Activated T-cell treated with anti-CD3 and anti-CD28 coated beads for 48 hours (primary cell): ENCODE measurements around the gene HERPUD1.
"Not testable (repeated sequence)": the region's sequence is repeated elsewhere in the genome, so short reads cannot be mapped to it uniquely, and the experiment has no call there.

Experiments used
- DNase-seq: peaks from one replicate; pipeline ENCODE4 v3.0.0-alpha.2; 2020; ENCODE audit warnings: low read depth

The HERPUD1 gene

DNA sequence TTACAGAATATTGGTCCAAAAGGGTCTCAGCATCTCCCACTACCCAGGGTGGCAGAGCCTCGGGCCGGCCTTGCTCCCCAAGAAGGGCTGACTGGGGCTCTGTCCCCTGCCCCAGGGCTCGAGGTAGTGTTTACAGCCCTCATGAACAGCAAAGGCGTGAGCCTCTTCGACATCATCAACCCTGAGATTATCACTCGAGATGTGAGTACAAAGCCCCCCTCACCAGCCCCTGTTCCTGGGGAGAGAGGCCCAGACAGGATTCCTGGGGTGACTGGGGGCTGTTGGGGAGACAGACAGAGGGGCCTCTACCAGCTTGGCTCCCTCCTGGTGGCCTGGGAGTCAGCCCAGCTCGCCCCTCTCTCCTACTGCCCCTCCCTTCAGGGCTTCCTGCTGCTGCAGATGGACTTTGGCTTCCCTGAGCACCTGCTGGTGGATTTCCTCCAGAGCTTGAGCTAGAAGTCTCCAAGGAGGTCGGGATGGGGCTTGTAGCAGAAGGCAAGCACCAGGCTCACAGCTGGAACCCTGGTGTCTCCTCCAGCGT is 51.3 kb downstream of the HERPUD1 start:
- no peak for DNase-seq

DNA sequence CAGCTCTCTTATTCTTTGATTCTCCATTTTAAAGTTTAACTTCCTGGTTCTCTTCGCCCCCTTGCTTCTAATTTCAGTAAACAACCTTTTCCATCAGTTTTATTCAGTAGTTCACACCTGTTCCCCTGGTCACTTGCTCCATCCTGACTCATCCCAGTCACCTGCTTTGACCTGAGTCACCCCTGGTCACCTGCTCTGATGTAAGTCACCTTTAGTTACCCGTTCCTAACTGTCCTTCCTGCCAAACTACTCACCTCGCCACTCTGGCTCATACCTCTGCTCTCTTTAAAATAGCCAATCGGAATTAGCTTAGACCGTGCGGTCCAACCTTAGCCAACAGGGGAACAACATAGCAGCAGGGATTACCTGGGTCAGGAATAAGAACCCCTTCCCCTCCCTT is 52.7 kb downstream of the HERPUD1 start:
- no peak for DNase-seq

DNA sequence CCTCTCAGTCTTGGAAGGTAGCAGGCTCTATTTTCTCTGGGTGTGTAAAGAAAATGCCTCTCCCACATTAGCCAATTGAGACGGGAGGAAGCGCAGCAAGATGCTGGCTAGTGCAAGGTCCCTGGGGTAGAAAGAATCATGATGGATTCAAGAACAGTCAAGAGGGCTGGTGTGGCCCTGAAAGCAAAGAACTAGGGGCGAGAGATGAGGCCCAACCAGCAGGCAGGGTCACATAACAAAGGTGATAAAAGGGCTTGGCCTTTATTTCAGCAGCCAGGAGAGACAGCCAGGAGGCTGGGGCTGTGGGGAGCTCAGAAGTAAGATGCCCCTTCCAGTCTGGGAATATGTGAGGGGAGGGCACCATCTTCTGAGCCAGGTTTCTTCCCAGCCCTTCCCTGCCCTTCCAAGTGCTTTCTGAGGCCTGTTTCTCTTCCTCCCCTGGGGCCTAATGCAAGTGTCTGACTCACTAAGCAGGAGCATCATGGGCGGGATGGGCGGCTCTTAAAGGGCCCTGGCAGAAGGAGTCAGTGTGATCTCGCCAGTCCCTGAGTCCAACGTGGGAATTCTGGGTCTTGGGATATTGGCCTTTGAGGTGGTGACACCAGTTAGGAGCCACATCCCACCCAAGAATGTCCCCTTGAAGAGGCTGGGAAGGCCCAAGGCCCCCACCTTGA is 53.5 kb downstream of the HERPUD1 start:
- DNase-seq = no peak

DNA sequence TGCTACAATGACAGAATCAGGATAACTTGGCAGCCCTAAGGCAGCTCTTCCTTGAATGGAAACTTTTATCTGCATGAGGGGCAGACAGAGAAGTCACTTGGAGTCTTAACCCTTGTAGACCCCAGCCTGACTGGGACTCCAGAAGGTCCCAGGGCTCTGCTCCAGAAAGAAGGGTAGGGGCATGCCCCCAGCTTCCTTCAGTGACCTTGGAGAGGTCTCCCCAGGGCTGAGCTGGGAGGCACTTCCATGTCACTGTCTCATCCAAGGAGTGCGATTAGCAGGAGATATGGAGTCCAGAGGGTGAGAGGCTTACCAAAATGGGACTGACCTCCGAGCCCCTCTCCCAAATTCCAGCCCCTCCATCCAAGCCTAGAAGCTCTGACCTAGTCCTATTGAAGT is 54.0 kb downstream of the HERPUD1 start:
- DNase-seq = no peak

DNA sequence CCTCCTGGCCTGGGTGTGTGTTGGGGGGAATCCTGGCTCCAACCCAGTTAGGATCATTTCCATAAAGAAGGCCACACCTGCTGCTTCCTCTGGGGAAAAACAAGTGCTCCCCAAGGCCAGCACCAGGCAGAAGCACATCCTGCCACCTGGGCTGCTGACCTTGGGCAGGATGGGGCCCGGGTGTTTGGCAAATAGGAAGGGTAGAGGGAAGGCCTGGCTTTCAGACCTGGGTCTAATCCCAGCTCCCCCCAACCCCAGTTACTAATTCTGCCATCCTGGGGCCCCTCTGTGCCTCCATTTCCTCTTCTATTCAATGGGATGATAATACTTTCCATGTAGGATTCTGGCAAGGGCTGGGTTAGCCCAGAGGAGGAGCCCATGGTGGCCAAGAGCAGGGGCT is 54.4 kb downstream of the HERPUD1 start:
- no peak for DNase-seq

DNA sequence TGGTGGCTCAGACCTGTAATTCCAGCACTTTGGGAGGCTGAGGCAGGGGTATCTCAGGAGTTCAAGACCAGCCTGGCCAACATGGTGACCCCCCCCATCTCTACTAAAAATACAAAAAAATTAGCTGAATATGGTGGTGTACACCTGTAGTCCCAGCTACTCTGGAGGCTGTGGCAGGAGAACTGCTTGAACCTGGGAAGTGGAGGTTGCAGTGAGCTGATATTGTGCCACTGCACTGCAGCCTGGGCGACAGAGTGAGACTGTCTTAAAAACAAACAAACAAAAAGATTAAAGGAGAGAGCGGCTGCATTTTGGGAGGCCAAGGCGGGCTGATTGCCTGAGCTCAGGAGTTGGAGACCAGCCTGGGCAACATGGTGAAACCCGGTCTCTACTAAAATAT is 55.0 kb downstream of the HERPUD1 start:
- not testable (repeated sequence) for DNase-seq

DNA sequence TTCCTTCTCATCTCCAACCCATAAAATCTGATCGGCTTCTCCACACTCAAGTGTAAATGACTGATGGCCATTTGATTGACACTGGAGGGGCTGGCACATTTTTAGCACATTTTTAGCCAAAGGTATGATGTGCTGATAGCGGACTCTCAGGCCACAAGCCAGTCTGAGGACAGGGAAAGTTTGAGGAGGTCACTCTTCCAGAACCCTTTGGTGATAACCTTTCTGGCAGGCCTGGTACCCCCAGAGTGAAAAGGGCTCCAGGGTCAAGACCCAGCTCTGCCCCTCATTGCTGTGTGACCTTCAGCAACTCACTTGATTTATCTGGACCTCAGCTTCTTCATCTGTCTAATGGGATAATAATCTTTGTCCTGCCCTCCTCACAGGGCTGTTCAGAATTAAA is 55.8 kb downstream of the HERPUD1 start:
- DNase-seq = no peak

DNA sequence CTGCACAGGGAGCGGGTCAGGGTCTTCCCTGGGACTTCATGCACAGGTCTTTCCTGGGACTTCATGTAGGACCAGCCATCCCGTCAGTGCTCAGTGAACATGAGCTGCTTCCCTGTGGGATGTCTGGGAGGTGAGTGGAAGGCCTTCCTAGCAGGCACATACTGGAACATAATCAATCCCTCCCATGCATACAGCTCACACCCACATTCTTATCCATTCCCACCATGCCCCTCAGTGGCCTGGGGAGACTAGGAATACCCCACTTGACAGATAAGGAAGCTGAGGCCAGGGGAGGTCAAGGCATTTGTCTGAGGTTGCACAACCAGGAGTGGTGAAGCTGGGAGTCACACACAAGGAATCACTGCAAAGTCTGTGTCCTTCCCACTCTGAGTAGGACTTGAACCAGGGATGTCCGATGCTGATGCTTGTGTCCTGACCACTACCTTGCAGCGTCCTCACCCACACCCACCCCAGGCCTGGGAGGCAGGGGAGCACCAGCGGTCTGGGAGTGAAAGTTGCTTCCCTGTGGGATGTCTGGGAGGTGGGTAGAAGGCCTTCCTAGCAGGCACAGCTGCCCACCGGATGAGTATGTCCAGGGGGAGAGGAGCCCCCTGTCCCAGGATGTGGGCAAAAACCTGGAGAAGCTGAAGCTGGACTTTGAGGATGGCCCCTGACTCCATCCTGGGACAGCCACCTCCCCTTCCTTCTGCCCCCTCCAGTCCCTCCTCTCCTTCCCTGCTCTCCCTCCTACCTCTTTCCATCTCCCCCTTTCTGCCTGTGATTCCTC is 56.4 kb downstream of the HERPUD1 start:
- no peak for DNase-seq

DNA sequence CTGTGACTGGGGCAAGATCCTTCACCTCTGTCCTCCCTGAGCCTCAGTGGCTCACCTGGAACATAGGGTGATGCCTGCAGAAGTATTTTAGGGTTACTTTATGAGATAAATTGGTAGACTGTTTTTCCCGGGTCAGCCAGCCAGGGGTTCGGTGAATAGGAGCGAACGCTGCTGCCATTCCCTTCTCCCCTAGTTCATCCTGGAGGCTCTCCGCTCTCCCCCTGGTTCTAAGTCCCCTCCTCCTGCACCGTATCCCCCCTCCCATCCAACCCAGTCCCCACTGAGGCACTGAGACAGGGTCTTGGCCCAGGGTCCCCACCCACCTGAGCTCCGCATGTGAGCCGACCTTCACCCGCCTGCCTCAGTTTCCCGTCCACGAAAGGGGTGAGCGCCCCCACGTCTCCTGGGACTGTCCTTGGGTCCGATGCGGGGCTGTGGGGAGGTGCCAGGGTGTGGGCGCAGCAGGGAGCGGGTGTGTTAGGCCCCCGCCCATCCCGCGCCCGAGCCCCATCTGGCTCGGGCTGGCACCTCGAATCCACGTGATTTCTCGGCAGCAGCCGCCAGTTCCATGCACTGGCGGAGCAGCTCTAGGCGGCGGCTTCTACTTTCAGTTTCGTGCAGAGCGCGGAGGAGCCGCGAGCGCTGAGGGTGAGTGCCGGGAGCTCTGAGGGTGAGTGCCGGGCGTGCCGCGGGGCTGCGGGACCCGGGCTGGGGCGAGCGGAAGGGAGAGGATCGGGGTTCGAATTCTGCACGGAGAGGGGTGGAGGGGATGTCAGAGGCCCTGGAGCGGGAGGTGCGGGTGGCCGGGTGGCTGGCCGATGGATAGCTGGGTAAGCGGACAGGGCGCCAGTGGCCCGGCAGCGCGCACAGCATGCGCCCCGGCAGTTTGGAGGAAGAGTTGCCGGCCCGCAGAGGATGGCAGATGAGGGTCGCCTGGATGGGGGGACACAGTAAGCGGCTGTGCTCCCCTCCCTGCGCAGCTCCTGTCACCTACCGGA is 57.3 kb downstream of the HERPUD1 start, which contains the start of gene NLRC5:
NLRC5 (plus strand) TSS at position 610 of the 998 bp plus-strand sequence. CDS start 31,156 bp downstream, outside the sequence.
- peak; percentile 89 for DNase-seq

DNA sequence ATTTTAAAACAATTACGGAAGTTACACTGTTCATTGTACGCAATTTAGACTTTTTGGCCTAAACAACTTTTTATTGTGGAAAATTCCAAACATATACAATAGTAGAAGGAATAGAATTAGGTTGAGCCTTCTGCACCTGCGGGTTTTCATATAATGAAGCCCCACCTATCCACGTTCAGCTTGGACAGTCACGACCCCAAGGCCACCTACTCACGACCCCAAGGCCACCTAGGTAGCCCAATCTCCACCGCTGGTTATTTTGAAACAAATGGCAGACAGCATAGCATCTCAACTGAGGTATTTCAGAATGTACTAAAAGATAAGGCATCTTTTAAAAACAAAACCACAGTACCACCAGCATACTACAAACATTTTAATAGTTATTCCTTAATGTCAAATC is 58.0 kb downstream of the HERPUD1 start:
- no peak for DNase-seq

DNA sequence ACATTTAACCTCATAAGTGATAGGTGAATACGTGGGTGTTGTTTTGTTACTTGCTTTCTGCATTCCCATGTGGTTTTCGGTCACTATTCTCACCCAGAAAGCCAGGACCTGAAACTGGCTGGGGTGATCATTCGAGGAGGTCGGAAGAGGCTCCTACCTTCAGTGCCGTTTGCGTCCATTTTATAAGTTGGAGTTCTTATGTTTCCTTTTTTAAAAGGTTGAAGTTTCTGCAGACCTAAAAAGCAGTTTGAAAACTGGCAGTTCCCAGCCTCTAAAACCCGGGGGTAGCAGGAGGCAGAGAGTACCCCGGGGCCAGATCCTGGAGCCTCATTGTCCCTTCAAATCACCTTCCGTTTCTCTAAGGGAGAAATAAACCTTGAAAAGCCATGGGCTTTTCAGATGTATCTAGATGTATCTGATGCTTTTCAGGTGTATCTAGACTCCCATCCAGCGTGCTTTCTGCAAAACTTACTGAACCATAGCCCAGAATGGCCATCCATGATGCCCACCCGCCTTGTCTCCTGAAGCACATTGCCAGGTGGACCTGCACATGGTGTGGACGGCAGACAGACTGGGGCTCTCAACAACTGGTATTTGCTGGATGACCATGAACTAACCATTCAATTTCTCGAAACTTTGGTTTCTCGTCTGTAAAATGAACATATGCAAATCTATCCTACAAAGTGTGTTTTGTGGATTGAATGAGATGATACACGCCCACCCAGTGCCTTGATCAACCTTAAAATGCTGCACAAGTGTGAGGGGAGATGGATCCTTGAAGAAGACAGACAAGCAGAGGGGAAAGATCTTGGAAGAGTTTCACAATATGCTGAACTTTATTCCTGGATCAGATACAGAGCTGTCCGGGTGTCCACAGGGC is 58.7 kb downstream of the HERPUD1 start:
- DNase-seq = no peak

DNA sequence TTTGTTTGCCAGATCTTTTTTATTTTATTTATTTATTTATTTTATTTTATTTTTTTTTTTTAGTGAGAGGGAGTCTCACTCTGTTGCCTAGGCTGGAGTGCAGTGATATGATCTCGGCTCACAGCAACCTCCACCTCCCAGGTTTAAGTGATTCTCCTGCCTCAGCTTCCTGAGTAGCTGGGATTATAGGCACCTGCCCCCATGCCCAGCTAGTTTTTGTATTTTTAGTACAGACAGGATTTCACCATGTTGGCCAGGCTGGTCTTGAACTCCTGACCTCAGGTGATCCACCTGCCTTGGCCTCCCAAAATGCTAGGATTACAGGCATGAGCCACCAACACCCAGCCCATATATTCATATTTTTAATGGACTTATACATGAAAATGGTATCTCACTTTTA is 60.5 kb downstream of the HERPUD1 start:
- DNase-seq = not testable (repeated sequence)

DNA sequence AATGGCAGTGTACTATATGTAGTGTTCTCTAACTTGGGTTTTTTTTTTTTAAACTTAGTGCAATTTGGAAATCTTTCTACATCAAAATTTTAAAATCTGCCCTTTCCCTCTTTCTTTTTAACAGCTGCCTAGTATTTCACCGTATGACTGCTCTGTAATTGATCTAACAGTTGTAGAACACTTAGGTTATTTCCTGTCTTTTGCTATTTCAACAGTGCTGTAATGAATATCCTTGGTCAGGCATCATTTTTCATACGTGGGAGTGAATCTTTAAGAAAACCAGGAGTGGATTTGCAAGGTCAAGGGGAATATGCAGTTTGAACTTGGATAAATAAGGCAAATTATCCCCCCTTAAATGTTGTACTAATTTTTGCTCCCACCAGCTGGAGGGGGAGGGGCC is 61.3 kb downstream of the HERPUD1 start:
- DNase-seq = no peak

DNA sequence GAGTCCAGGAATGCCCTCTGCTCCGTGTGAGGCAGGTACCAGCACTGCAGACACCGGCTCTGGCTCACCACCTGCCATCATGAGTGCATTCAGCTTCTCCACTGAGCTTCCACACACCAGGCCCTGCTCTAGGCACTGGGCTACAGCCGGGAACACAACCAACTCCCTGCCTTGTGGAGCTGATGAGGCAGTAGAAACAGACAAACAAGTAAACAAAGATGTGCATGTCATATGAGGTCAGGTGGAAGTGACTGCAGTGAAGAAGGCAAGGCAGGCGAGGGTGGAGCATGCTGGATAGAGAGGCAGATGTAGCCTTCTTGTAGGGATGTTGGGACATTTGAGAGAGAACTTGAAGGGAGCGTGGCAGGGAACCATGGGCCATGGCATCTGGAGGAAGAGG is 62.4 kb downstream of the HERPUD1 start:
- DNase-seq = no peak
